Islet of Langerhans (tissue), 1 donor: ENCODE results near the gene SUCLA2.
"Not testable (repeated sequence)": the region's sequence is repeated elsewhere in the genome, so short reads cannot be mapped to it uniquely, and the experiment has no call there.

Source experiments
- FAIRE-seq: peaks from one replicate; lab custom pipeline; 2011; peaks lifted over from hg19 to GRCh38; lab: Jason Lieb, UNC

Gene SUCLA2

GRCh38 chr13:48001114-48001881, at the start of gene SUCLA2:
SUCLA2 (minus strand) TSS chr13:48001273; CDS start chr13:48001269, 4 bp downstream.
- no peak for FAIRE-seq

GRCh38 chr13:48050550-48050949, 49.5 kb upstream of the SUCLA2 start:
- no peak for FAIRE-seq

DNA sequence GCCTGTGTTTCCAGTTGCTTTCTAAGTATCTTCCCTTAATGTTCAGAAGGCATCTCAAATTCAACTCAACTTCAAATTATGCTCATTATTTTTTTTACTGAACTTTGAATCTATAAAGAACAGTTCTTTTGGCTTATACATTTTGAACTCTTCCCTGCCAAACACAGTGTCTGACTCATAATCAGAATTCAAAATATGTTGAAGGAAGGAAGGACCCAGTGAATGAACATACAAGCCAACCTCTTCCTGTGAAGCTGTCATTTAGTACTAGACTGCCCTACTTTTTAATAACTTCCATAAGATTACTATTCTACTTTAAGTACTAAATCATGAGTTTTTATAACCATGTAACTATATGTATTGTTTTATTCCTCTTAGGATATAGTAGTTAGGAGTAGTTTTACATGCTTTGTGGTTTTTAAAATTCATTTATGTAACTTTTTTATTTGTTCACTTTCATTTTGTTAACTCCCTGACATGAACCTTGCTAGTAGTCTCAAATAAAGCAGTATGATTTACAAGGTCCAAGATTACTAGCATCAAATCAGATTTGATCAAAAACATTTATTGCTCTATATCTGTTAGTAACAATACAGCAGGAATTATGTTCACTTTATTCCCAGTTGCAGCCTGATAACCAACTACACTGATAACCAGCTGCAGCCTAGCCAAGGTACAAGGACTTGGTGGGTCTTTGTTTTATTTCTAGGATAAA, 42.9 kb upstream of the SUCLA2 start:
- peak; percentile 13 for FAIRE-seq

GRCh38 chr13:48042894-48043293, 41.8 kb upstream of the SUCLA2 start:
- no peak for FAIRE-seq

- no peak for FAIRE-seq
Observed at GRCh38 chr13:48040896-48041295, 39.8 kb upstream of the SUCLA2 start.

DNA sequence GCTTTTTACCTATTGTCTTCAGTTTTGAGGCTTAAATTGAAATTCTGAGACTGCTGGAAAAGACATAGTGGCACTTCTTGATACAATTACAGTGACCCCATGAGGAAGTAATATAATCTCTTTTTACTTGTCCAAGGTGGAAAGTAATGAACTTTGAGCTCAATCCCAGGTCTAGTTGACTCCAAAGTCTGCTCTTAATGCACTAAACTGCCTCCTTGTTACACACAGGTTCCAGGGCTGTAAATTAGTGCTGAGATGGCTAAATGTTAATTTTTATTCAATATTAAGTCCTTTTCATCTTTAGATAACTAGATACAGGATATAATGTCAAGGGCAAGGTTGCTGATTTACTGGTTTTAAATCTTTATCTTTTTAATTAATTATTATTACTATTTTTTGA, 39.0 kb upstream of the SUCLA2 start:
- no peak for FAIRE-seq

DNA sequence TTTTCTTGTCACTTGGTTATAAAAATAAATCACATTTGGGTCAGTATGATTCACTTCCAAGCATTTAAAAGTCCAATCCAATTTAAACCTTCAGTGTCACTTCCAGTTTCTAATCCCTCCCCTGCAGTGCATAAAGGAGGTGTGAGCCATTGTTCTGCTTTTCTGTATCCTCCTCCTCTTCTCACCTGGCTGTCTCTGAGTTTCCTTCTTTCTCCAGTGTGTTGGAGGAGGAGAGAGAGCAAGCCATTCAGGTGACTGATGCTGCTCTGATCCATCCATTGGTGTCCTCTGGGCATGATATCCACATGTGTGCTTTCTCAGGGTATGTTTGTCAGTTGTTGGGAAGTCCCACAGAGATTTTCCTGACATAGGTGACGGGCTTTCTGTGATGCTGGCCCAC, 37.7 kb upstream of the SUCLA2 start:
- FAIRE-seq, result no peak

DNA sequence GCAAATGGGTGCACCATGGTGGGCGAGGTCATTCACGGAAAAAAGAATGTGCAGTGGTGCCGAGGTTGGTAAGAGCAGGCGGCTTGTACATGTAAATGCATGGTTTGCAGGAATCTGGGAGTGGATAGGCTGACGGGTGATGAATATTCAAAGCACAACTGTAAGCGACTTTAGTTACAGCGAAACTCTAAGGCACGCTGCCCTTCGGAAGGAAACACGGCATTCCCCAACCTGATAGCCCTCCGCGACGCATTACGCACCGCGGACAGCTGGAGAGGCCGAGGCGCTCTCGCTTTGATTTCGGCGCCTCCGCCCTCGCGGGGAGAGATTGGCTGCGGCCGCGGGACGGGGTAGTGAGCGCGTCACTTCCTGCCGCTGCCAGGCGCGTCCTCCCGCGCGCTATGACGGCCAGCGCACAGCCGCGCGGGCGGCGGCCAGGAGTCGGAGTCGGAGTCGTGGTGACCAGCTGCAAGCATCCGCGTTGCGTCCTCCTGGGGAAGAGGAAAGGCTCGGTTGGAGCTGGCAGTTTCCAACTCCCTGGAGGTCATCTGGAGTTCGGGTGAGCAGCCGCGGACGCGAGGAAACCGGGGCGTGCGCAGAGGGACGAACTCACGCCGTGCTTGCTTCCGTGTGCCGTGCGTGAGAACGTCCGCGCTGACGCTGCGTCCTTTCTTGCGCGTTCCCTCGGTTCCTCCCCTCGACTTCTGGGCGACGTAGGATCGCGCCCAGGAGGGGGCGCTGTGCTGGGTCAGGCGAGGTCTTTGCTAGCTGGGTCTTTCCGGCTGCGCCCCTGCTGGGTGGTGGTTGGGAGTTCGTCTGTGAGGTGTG, 36.5 kb upstream of the SUCLA2 start, which contains the start of gene NUDT15:
TSS of gene NUDT15 (plus strand) at position 381 of the 828 bp plus-strand sequence. CDS start at position 402, 21 bp downstream.
- no peak for FAIRE-seq

- no peak for FAIRE-seq
Observed at GRCh38 chr13:48029859-48030258, 28.8 kb upstream of the SUCLA2 start.

- no peak for FAIRE-seq
Observed at GRCh38 chr13:48028066-48028465, 27.0 kb upstream of the SUCLA2 start.

- no peak for FAIRE-seq
Observed at GRCh38 chr13:48019796-48020195, 18.7 kb upstream of the SUCLA2 start.

- no peak for FAIRE-seq
Observed at GRCh38 chr13:48018637-48019036, 17.6 kb upstream of the SUCLA2 start.

DNA sequence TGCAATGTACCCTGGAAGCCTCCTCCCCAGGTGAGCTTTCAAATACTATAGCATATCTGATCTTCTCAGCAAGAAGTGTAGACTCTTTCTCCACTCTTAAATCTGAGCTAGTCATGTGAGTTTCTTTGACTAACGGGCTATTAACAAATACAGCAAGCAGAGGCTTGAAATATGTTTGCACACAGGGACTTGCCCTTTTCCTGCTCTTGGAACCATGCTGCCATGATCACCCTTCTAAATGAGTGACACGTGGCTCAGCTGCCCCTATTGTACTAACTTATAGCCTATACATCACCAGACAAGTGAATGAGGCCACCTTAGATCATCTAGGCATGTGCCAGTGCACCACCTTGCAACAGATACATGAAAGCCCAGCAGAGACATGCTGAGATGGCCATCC, 13.3 kb upstream of the SUCLA2 start:
- FAIRE-seq, result no peak

GRCh38 chr13:48012668-48013067, 11.6 kb upstream of the SUCLA2 start:
- FAIRE-seq, result no peak

DNA sequence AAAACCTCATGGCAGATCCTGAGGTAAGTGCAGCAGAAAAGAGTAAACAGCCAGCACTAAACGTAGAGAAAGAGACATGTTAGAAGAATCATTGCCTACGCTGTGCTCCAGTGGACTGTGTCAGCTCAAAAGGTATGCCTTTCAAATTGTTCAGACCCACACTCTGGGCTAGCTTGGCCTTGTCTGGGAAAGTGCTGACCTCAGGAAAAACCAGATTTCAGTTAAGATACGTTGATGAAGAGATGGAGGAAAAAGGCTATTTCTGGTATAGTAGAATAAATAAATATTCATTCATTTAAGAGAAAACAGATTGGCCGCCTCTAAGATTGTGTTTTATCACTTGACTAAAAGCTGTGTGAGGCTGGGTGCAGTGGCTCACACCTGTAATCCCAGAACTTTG, 9.6 kb upstream of the SUCLA2 start:
- no peak for FAIRE-seq

GRCh38 chr13:48009284-48009683, 8.2 kb upstream of the SUCLA2 start:
- no peak for FAIRE-seq

GRCh38 chr13:48006396-48006795, 5.3 kb upstream of the SUCLA2 start:
- no peak for FAIRE-seq

DNA sequence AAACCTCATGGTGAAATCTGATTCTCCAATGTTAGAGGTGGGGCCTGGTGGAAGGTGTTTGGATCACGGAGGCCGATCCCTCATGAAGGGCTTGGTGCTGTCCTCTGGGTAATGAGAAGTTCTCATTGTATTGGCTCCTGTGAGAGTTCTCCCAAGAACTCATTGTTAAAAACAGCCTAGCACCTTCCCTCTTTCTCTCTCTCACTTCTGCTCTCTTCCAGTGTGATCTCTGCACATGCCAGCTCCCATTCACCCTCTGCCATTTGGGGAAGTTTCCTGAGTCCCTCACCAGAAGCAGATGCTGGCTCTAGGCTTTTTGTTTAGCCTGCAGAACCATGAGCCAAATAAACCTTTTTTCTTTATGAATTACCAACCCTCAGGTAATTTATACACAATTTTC, 3.1 kb upstream of the SUCLA2 start:
- no peak for FAIRE-seq

GRCh38 chr13:48001999-48002398, 926 bp upstream of the SUCLA2 start:
- not testable (repeated sequence) for FAIRE-seq

- FAIRE-seq, result no peak
Observed at GRCh38 chr13:48000559-48001113, 437 bp downstream of the SUCLA2 start.

- FAIRE-seq, result no peak
Observed at GRCh38 chr13:47999973-48000372, 1.1 kb downstream of the SUCLA2 start.

DNA sequence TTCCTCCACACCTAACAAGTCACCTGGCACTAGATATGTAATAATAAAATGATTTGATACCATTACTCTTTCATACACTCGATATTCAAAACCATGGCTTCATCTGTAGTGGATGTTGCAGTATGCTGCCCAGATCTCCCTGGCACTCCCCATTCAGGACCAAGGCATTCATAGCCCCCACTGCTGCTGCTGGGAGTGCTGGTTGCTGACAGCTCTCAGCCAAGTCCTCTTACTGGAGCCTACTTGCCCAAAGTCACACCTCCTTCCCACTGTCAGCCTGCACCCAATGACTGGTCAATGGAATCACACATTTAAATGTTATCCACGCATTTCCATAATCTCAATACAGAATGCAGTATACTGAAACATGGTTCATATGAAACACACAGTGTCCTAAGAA, 3.7 kb downstream of the SUCLA2 start:
- FAIRE-seq, result no peak
